Mesendoderm (in vitro differentiated cells): ENCODE data around the gene DENND2D.

Experiments
- DNase-seq: peaks from one replicate; pipeline ENCODE4 v3.0.0; 2013
- H2AK5ac ChIP-seq: 2 replicates; pipeline ENCODE4 v1.6.1; 2013; ENCODE audit warnings: low read length, inconsistent platforms
- H2BK120ac ChIP-seq: 2 replicates; pipeline ENCODE4 v1.6.1; 2013; ENCODE audit warnings: low read depth, mild to moderate bottlenecking, low read length, moderate library complexity, mixed read lengths
- H2BK15ac ChIP-seq: replicated peaks from 2 replicates; pipeline ENCODE4 v1.6.1; 2013; ENCODE audit warnings: low read depth, mild to moderate bottlenecking, moderate library complexity
- H2BK5ac ChIP-seq: 2 replicates; pipeline ENCODE4 v1.6.1; 2013; ENCODE audit warnings: low read length, inconsistent platforms
- H3K18ac ChIP-seq: 2 replicates; pipeline ENCODE4 v1.6.1; 2013; ENCODE audit warnings: mild to moderate bottlenecking, low read length, mixed read lengths
- H3K23ac ChIP-seq: one replicate; pipeline ENCODE4 v1.6.1; 2013; ENCODE audit warnings: low read length
- H3K27ac ChIP-seq: 2 replicates; pipeline ENCODE4 v1.5.1; 2013; ENCODE audit warnings: low read depth, mild to moderate bottlenecking, inconsistent platforms, low read length, moderate library complexity
- H3K27me3 ChIP-seq: 2 replicates; pipeline ENCODE4 v1.6.1; 2013; ENCODE audit warnings: low read length, control low read depth, mild to moderate bottlenecking, inconsistent platforms; ENCODE audit not compliant: insufficient read depth, poor library complexity
- H3K36me3 ChIP-seq: 2 replicates; pipeline ENCODE4 v1.6.1; 2013; ENCODE audit warnings: low read length, inconsistent platforms; ENCODE audit not compliant: control insufficient read depth, insufficient read depth
- H3K4ac ChIP-seq: one replicate; pipeline ENCODE4 v1.6.1; 2013; ENCODE audit warnings: low read depth, mild to moderate bottlenecking, low read length, moderate library complexity
- H3K4me1 ChIP-seq: 2 replicates; pipeline ENCODE4 v1.6.1; 2013; ENCODE audit warnings: low read depth, low read length, inconsistent platforms; ENCODE audit not compliant: control insufficient read depth
- H3K4me2 ChIP-seq: 2 replicates; pipeline ENCODE4 v1.6.1; 2013; ENCODE audit warnings: low read length
- H3K4me3 ChIP-seq: 2 replicates; pipeline ENCODE4 v1.5.1; 2013; ENCODE audit warnings: mild to moderate bottlenecking, low read length
- H3K56ac ChIP-seq: one replicate; pipeline ENCODE4 v1.6.1; 2013; ENCODE audit warnings: low read length
- H3K79me1 ChIP-seq: 2 replicates; pipeline ENCODE4 v1.6.1; 2013; ENCODE audit warnings: low read length, inconsistent platforms
- H3K79me2 ChIP-seq: 2 replicates; pipeline ENCODE4 v1.6.1; 2013; ENCODE audit warnings: mild to moderate bottlenecking, low read length; ENCODE audit not compliant: control insufficient read depth, insufficient read depth
- H3K9ac ChIP-seq: 2 replicates; pipeline ENCODE4 v1.6.1; 2013; ENCODE audit warnings: low read length, inconsistent platforms
- H4K5ac ChIP-seq: one replicate; pipeline ENCODE4 v1.6.1; 2013; ENCODE audit warnings: low read length
- H4K8ac ChIP-seq: one replicate; pipeline ENCODE4 v1.6.1; 2013; ENCODE audit warnings: low read depth, mild to moderate bottlenecking, control low read depth, low read length, moderate library complexity
- WGBS: extraction: QIAGEN DNeasy Blood & Tissue Kit; methylation state at CpG from one replicate; pipeline ENCODE4 v1.1.7; 2013; ENCODE audit warnings: low lambda C conversion rate, missing lambda C conversion rate; ENCODE audit not compliant: insufficient coverage; ENCODE audit errors: extremely low coverage; 5-methylcytosine and 5-hydroxymethylcytosine counted together

DENND2D gene

DNA sequence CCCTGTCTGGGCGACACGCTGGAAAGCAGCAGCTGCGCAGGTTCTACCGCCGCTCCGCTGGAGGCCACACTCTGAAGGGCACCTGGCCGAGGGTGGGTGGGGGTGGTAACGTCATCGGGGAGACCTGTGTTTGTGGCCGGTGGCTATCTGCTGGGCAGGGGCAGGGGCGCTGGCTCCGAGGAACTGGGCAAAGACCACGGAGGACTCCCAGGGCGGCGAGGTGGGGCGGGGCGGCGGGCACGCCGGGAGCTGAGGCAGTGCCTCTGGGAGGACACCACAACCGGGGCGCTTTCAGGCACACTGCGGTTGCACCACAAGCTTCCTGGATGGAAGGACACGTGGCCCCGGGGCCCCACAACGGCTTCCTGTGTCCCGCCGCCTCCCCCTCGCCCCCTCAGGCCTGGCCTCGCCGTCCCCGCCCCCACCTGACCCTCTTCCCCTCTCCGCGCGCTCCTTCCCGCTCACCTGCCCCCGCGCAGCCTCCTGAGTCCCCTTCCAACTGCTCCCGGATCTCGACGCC lies 3.3 kb upstream of the DENND2D start:
- DNase-seq, result no peak
- Histone ChIP-seq H3K27ac (no peak overlapping the region), H2BK120ac (peak overlapping the region; percentile 56), H2BK5ac (no peak overlapping the region), H3K56ac (peak overlapping the region; percentile 62), H2AK5ac (no peak overlapping the region), H3K27me3 (no peaks in the 10 kb centered on the region), H3K9ac (no peak overlapping the region), H3K79me2 (no peaks in the 10 kb centered on the region), H3K23ac (no peak overlapping the region), H3K4ac (peak overlapping the region; percentile 40), H3K36me3 (no peaks in the 10 kb centered on the region), H2BK15ac (no peak overlapping the region), H3K18ac (peak overlapping the region; percentile 5), H3K4me1 (no peaks in the 10 kb centered on the region), H4K8ac (no peak overlapping the region), H3K4me3 (no peak overlapping the region), H3K79me1 (no peaks in the 10 kb centered on the region), H3K4me2 (no peak overlapping the region), H4K5ac (no peak overlapping the region)
- WGBS, result no CpG with 5 or more reads among the region's 41 CpGs

DNA sequence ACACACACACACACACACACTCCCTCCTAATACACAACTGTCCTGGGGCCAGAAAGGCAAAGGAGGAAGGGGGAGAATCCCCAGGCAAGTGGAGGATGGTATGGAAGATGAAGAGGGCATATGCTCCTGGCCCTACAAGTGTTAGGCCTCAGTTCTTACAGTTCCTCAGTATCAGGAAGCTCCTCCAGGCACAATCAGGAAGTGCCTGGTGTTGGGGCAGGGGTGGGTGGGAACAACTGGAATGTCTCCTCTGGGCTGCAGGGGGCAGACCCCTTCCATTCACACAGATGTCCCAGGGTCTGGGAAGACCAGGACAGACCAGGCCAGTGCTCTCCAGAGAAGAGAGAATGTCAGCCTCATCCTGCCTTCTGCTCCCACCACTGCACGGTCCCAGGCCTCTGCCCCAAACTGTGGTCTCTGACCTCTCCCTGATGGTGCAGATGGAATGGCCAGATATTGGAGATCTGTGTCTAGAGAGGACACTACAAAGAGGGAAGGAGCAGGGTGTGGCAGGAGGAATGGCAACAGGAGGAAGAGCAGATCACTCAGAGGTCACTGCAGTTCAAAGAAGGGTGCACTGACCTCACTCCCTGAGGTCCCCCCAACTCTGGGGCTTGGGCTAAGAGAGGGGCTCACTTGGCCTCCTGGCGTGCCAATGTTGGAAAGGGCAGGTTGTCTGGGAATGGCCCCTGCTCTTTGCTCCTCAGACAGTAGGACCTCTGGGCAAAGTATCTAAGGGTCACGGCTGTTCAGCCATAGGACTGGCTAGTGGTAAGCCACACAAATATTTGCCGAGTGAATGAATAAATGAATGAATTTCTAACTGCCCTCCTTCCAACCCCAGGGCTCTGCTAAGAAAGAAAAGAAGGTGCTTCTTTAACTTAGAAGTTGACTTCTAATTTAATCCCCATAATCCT lies 2.5 kb upstream of the DENND2D start:
- Histone ChIP-seq H3K79me2 (no peaks in the 10 kb centered on the region), H3K4me3 (no peak overlapping the region), H3K23ac (no peak overlapping the region), H2BK120ac (no peak overlapping the region), H3K79me1 (no peaks in the 10 kb centered on the region), H2AK5ac (no peak overlapping the region), H3K56ac (peak overlapping the region; percentile 59), H3K4me2 (no peak overlapping the region), H2BK15ac (no peak overlapping the region), H3K27ac (no peak overlapping the region), H3K18ac (no peak overlapping the region), H4K5ac (no peak overlapping the region), H3K36me3 (no peaks in the 10 kb centered on the region), H3K4ac (no peak overlapping the region), H3K9ac (no peak overlapping the region), H3K4me1 (no peaks in the 10 kb centered on the region), H4K8ac (no peak overlapping the region), H3K27me3 (no peaks in the 10 kb centered on the region), H2BK5ac (no peak overlapping the region)
- WGBS, result no CpG with 5 or more reads among the region's 4 CpGs
- DNase-seq, result peak; percentile 81

GRCh38 chr1:111202366-111202706 lies 1.9 kb upstream of the DENND2D start:
- no peak overlapping the region for H3K4me3 ChIP-seq
- no peak for DNase-seq
- H3K23ac ChIP-seq, result no peak overlapping the region
- no peaks in the 10 kb centered on the region for H3K79me1 ChIP-seq
- H3K36me3 ChIP-seq, result no peaks in the 10 kb centered on the region
- no peak overlapping the region for H2BK15ac ChIP-seq
- no peak overlapping the region for H4K8ac ChIP-seq
- H4K5ac ChIP-seq, result no peak overlapping the region
- H3K4me2 ChIP-seq, result no peak overlapping the region
- no peaks in the 10 kb centered on the region for H3K79me2 ChIP-seq
- H3K27ac ChIP-seq, result no peak overlapping the region
- no peak overlapping the region for H3K4ac ChIP-seq
- no CpG with 5 or more reads among the region's 1 CpG for WGBS
- H2AK5ac ChIP-seq, result no peak overlapping the region
- no peaks in the 10 kb centered on the region for H3K27me3 ChIP-seq
- no peak overlapping the region for H2BK5ac ChIP-seq
- H3K18ac ChIP-seq, result no peak overlapping the region
- peak overlapping the region; percentile 59 for H3K56ac ChIP-seq
- H2BK120ac ChIP-seq, result no peak overlapping the region
- H3K9ac ChIP-seq, result no peak overlapping the region
- no peaks in the 10 kb centered on the region for H3K4me1 ChIP-seq

GRCh38 chr1:111201275-111202090 lies 1.0 kb upstream of the DENND2D start:
- H3K9ac ChIP-seq, result no peak overlapping the region
- no peaks in the 10 kb centered on the region for H3K79me1 ChIP-seq
- no peak overlapping the region for H3K4ac ChIP-seq
- no peak overlapping the region for H4K5ac ChIP-seq
- H3K18ac ChIP-seq, result no peak overlapping the region
- H3K23ac ChIP-seq, result no peak overlapping the region
- no peak overlapping the region for H2BK15ac ChIP-seq
- H2BK5ac ChIP-seq, result no peak overlapping the region
- H2BK120ac ChIP-seq, result no peak overlapping the region
- no peak overlapping the region for H3K56ac ChIP-seq
- H3K4me3 ChIP-seq, result no peak overlapping the region
- H3K27ac ChIP-seq, result no peak overlapping the region
- no peaks in the 10 kb centered on the region for H3K4me1 ChIP-seq
- no peak overlapping the region for H3K4me2 ChIP-seq
- H2AK5ac ChIP-seq, result peak overlapping the region; percentile 93
- no peak for DNase-seq
- H3K27me3 ChIP-seq, result no peaks in the 10 kb centered on the region
- no peaks in the 10 kb centered on the region for H3K79me2 ChIP-seq
- H3K36me3 ChIP-seq, result no peaks in the 10 kb centered on the region
- no CpG with 5 or more reads among the region's 5 CpGs for WGBS
- no peak overlapping the region for H4K8ac ChIP-seq

- H3K27ac ChIP-seq, result no peak overlapping the region
- H3K4me2 ChIP-seq, result no peak overlapping the region
- no peak for DNase-seq
- H3K36me3 ChIP-seq, result no peaks in the 10 kb centered on the region
- no peak overlapping the region for H4K5ac ChIP-seq
- H3K4me3 ChIP-seq, result no peak overlapping the region
- no CpG with 5 or more reads among the region's 3 CpGs for WGBS
- H3K18ac ChIP-seq, result no peak overlapping the region
- H4K8ac ChIP-seq, result no peak overlapping the region
- H3K9ac ChIP-seq, result no peak overlapping the region
- H3K4ac ChIP-seq, result no peak overlapping the region
- H2BK5ac ChIP-seq, result no peak overlapping the region
- H2AK5ac ChIP-seq, result peak overlapping the region; percentile 69
- H3K4me1 ChIP-seq, result no peaks in the 10 kb centered on the region
- no peaks in the 10 kb centered on the region for H3K27me3 ChIP-seq
- H2BK15ac ChIP-seq, result no peak overlapping the region
- H3K79me2 ChIP-seq, result no peaks in the 10 kb centered on the region
- H2BK120ac ChIP-seq, result no peak overlapping the region
- no peaks in the 10 kb centered on the region for H3K79me1 ChIP-seq
- no peak overlapping the region for H3K23ac ChIP-seq
- H3K56ac ChIP-seq, result no peak overlapping the region
Measured at GRCh38 chr1:111200802-111201161, 336 bp upstream of the DENND2D start.
